GM23338 (cell line): Measurements from ENCODE around the gene MYORG. TPM values are rescaled to one million over a fixed set of nuclear protein-coding genes. Genes with fewer than 3 reads are reported as not detected.

Experiments used
- ATAC-seq: fragments of 200-7000 bp; cut with Tn5 transposase; 3 replicates; pipeline ENCODE4 v1.9.1; 2020
- DNase-seq: peaks from one replicate; pipeline ENCODE4 v3.0.0-alpha.2; 2015; ENCODE audit warnings: low spot score
- H2AFZ ChIP-seq: fragments of 200-600 bp; sonication (generic); 2 replicates; pipeline ENCODE4 v1.8.0; 2016; ENCODE audit warnings: antibody characterized with exemption, mild to moderate bottlenecking, moderate library complexity
- H3F3A ChIP-seq: fragments of 200-600 bp; sonication (generic); replicated peaks from 2 replicates; pipeline ENCODE4 v1.8.0; 2017; ENCODE audit warnings: antibody characterized with exemption, mixed run types, low read depth
- H3K27ac ChIP-seq: fragments of 200-600 bp; sonication (generic); 2 replicates; pipeline ENCODE4 v1.6.1; 2016; ENCODE audit warnings: low read depth
- H3K27me3 ChIP-seq: fragments of 200-600 bp; sonication (generic); 2 replicates; pipeline ENCODE4 v1.8.0; 2016; ENCODE audit warnings: mild to moderate bottlenecking, mixed run types, moderate library complexity; ENCODE audit not compliant: insufficient read depth
- H3K36me3 ChIP-seq: fragments of 200-600 bp; sonication (generic); 2 replicates; pipeline ENCODE4 v1.8.0; 2016; ENCODE audit warnings: mild to moderate bottlenecking; ENCODE audit not compliant: insufficient read depth
- H3K4me1 ChIP-seq: fragments of 200-600 bp; sonication (generic); 2 replicates; pipeline ENCODE4 v1.8.0; 2016; ENCODE audit warnings: mild to moderate bottlenecking, moderate library complexity; ENCODE audit not compliant: insufficient read depth
- H3K4me2 ChIP-seq: fragments of 200-600 bp; sonication (generic); 2 replicates; pipeline ENCODE4 v1.7.1; 2017; ENCODE audit warnings: mixed run types
- H3K4me3 ChIP-seq: fragments of 200-600 bp; sonication (generic); 2 replicates; pipeline ENCODE4 v1.6.1; 2016; ENCODE audit warnings: mixed run types
- H3K79me2 ChIP-seq: fragments of 200-600 bp; sonication (generic); replicated peaks from 2 replicates; pipeline ENCODE4 v1.8.0; 2017; ENCODE audit warnings: mild to moderate bottlenecking; ENCODE audit not compliant: insufficient read depth
- H3K9me2 ChIP-seq: fragments of 200-600 bp; sonication (generic); 2 replicates; pipeline ENCODE4 v1.8.0; 2017; ENCODE audit not compliant: insufficient read depth
- H4K20me1 ChIP-seq: fragments of 200-600 bp; sonication (generic); replicated peaks from 2 replicates; pipeline ENCODE4 v1.8.0; 2017; ENCODE audit warnings: mild to moderate bottlenecking; ENCODE audit not compliant: insufficient read depth
- H3K27ac Mint-ChIP-seq: 2 replicates; pipeline ENCODE4 v1.8.0; 2020; ENCODE audit warnings: inconsistent platforms, mild to moderate bottlenecking, moderate library complexity, mixed read lengths
- H3K27me3 Mint-ChIP-seq: 3 replicates; pipeline ENCODE4 v1.8.0; 2022; ENCODE audit warnings: low read depth, mild to moderate bottlenecking, moderate library complexity, mixed read lengths, inconsistent platforms; ENCODE audit not compliant: insufficient read depth, poor library complexity
- H3K36me3 Mint-ChIP-seq: 3 replicates; pipeline ENCODE4 v1.8.0; 2021; ENCODE audit warnings: low read depth, mild to moderate bottlenecking, inconsistent platforms, moderate library complexity, mixed read lengths
- H3K4me1 Mint-ChIP-seq: 3 replicates; pipeline ENCODE4 v1.8.0; 2020; ENCODE audit warnings: mild to moderate bottlenecking, inconsistent platforms, mixed read lengths
- H3K4me3 Mint-ChIP-seq: 3 replicates; pipeline ENCODE4 v1.8.0; 2021; ENCODE audit warnings: moderate library complexity, mild to moderate bottlenecking, inconsistent platforms, mixed read lengths
- H3K9me3 Mint-ChIP-seq: 3 replicates; pipeline ENCODE4 v1.8.0; 2020; ENCODE audit warnings: moderate library complexity, mild to moderate bottlenecking, inconsistent platforms, mixed read lengths
- CREB1 ChIP-seq: fragments of 250-450 bp; sonication (Bioruptor Pico); IDR thresholded peaks from 2 replicates; pipeline ENCODE4 v1.5.0; 2020; ENCODE audit warnings: low read depth, mild to moderate bottlenecking, moderate library complexity
- CTCF ChIP-seq, 2 experiments: fragments of 200-600 bp in 1 of 2; sonication (generic) in 1 of 2; conservative IDR thresholded peaks; 2 replicates each; pipeline versions ENCODE4 v1.5.1 to v1.6.1; 2016 to 2017; ENCODE audit warnings: antibody characterized with exemption in 2 of 2, low read depth in 2 of 2, mild to moderate bottlenecking in 2 of 2, moderate library complexity in 1 of 2
- ETS1 ChIP-seq: IDR thresholded peaks from 2 replicates; pipeline ENCODE4 v1.6.1; 2016; ENCODE audit warnings: antibody characterized with exemption
- EZH2 ChIP-seq: fragments of 200-600 bp; sonication (generic); IDR thresholded peaks from one replicate; pipeline ENCODE4 v1.8.0; 2017; ENCODE audit warnings: antibody characterized with exemption, mild to moderate bottlenecking, low read depth; ENCODE audit not compliant: unreplicated experiment
- EZH2phosphoT487 ChIP-seq: fragments of 200-600 bp; sonication (generic); IDR thresholded peaks from one replicate; pipeline ENCODE4 v1.8.1; 2018; ENCODE audit warnings: antibody characterized with exemption; ENCODE audit not compliant: unreplicated experiment
- JUNB ChIP-seq: IDR thresholded peaks from one replicate; pipeline ENCODE4 v1.6.1; 2016; ENCODE audit warnings: antibody characterized with exemption; ENCODE audit not compliant: unreplicated experiment
- NANOG ChIP-seq: IDR thresholded peaks from 2 replicates; pipeline ENCODE4 v1.6.1; 2016; ENCODE audit warnings: antibody characterized with exemption, borderline replicate concordance
- POLR2AphosphoS5 ChIP-seq: IDR thresholded peaks from 2 replicates; pipeline ENCODE4 v1.6.1; 2016; ENCODE audit warnings: antibody characterized with exemption, low read depth
- REST ChIP-seq: IDR thresholded peaks from one replicate; pipeline ENCODE4 v1.6.1; 2018; ENCODE audit warnings: antibody characterized with exemption; ENCODE audit not compliant: unreplicated experiment
- STAT1 ChIP-seq: IDR thresholded peaks from one replicate; pipeline ENCODE4 v1.6.1; 2016; ENCODE audit warnings: antibody characterized with exemption; ENCODE audit not compliant: unreplicated experiment
- ZNF114 ChIP-seq: fragments of 250-450 bp; sonication (Bioruptor Pico); IDR thresholded peaks from 2 replicates; pipeline ENCODE4 v1.5.0; 2020; ENCODE audit warnings: mild to moderate bottlenecking, moderate library complexity
- ZNF331 ChIP-seq: fragments of 250-450 bp; sonication (Bioruptor Pico); IDR thresholded peaks from 2 replicates; pipeline ENCODE4 v1.5.0; 2020; ENCODE audit warnings: low read depth, mild to moderate bottlenecking, moderate library complexity
- ZNF462 ChIP-seq: fragments of 250-450 bp; sonication (Bioruptor Pico); IDR thresholded peaks from 2 replicates; pipeline ENCODE4 v1.5.0; 2020; ENCODE audit warnings: mild to moderate bottlenecking, moderate library complexity
- polyA plus RNA-seq: library from polyadenylated mRNA; unstranded; fragments of >200 nt; fragmentation: Nextera tagmentation; extraction: Ambion mirVana; gene quantifications from 2 replicates; pipeline ENCODE4 v1.2.1, GENCODE V29; 2016
- total RNA-seq: library from RNA; depleted of rRNA; stranded (reverse); fragments of >200 nt; shearing (Covaris generic); gene quantifications from 2 replicates; pipeline ENCODE4 v1.2.3, GENCODE V29; 2014

Gene MYORG
- total and polyA plus RNA-seq, 2 experiments from 2014 or later: 1.5 to 7.3 TPM

- Mint-ChIP-seq H3K4me3 (no peak overlapping the region), H3K9me3 (no peaks in the 10 kb centered on the region), H3K4me1 (peaks cover 8% of the 10 kb centered on the region), H3K27me3 (peaks cover 29% of the 10 kb centered on the region), H3K27ac (no peak overlapping the region), H3K36me3 (no peaks in the 10 kb centered on the region)
- H3K4me1 ChIP-seq: peaks cover 10% of the 10 kb centered on the region
- no peaks in the 10 kb centered on the region for H3K36me3 ChIP-seq
- TF ChIP-seq CREB1: no peak
- no peak for TF ChIP-seq POLR2AphosphoS5
- no peak for TF ChIP-seq CTCF (conservative IDR thresholded peaks at IDR 0.05; ENCODE audit: low read depth in 2 of 2)
- no peak for TF ChIP-seq ZNF331 (CRISPR knock-in tag)
- no peak for TF ChIP-seq EZH2
- no peak for TF ChIP-seq NANOG
- no peak for TF ChIP-seq ZNF114 (CRISPR knock-in tag)
- no peak for TF ChIP-seq JUNB
- no peak for TF ChIP-seq EZH2phosphoT487
- no peak for TF ChIP-seq REST
- TF ChIP-seq STAT1: no peak
- no peak for TF ChIP-seq ETS1
- TF ChIP-seq ZNF462 (CRISPR knock-in tag): no peak
- no peaks in the 10 kb centered on the region for H3K9me2 ChIP-seq
- H3K27me3 ChIP-seq: peaks cover 34% of the 10 kb centered on the region
- H3K4me2 ChIP-seq: no peak overlapping the region
- H3K27ac ChIP-seq: no peak overlapping the region
- H2AFZ ChIP-seq: no peak overlapping the region
- no peak for ATAC-seq
- no peaks in the 10 kb centered on the region for H4K20me1 ChIP-seq
- H3K79me2 ChIP-seq: no peaks in the 10 kb centered on the region
- H3K4me3 ChIP-seq: no peak overlapping the region
- no peaks in the 10 kb centered on the region; the same call in 1 of the 2 replicates for H3F3A ChIP-seq
- DNase-seq: no peak
Observed at GRCh38 chr9:34384368-34385165, 7.9 kb upstream of the MYORG start.
